Measurements from ENCODE around the gene SUPV3L1. TPM values are rescaled to one million over a fixed set of nuclear protein-coding genes. Genes with fewer than 3 reads are reported as not detected.

SUPV3L1 gene
- total RNA-seq, 3 donors from 2014 or later, result 62.3 to 70.0 (median 63.0) TPM

DNA sequence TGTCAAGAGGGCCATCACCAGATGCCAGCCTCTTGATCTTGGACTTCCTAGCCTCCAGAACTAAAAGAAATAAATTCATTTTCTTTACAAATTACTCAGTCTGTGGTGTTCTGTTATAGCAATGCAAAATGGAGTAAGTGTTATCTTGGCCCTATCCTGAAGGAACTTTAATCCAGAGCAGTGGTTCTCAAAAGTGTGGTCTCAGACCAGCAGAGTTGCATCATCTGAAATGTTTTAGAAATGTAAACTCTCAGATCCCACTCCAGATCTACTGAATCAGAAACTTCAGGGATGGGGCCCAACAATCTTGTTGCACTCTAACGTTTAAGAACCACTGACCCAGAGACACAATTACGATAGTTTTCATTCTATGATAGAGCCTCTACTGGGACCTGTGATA, 3.2 kb upstream of the SUPV3L1 start:
- Mint-ChIP-seq H3K4me1 (ENCODE audit: low read depth) (peaks cover 22% of the 10 kb centered on the region), H3K27me3 (ENCODE audit: low read depth) (no peaks in the 10 kb centered on the region), H3K4me3 (no peak overlapping the region), H3K9me3 (no peaks in the 10 kb centered on the region), H3K36me3 (ENCODE audit: insufficient read depth) (peaks cover 4% of the 10 kb centered on the region)
- no peak for ATAC-seq
- no peak for DNase-seq

- H3K27me3 Mint-ChIP-seq (ENCODE audit: low read depth), result no peaks in the 10 kb centered on the region
- H3K36me3 Mint-ChIP-seq (ENCODE audit: insufficient read depth), result peaks cover 8% of the 10 kb centered on the region
- ATAC-seq, result peak; percentile 19 to 26
- peak; percentile 8 for DNase-seq
- no peaks in the 10 kb centered on the region for H3K9me3 Mint-ChIP-seq
- peak overlapping the region; percentile 94 for H3K4me3 Mint-ChIP-seq
- peaks cover 35% of the 10 kb centered on the region for H3K4me1 Mint-ChIP-seq (ENCODE audit: low read depth)
Observed at GRCh38 chr10:69179089-69179742, 818 bp upstream of the SUPV3L1 start.

DNA sequence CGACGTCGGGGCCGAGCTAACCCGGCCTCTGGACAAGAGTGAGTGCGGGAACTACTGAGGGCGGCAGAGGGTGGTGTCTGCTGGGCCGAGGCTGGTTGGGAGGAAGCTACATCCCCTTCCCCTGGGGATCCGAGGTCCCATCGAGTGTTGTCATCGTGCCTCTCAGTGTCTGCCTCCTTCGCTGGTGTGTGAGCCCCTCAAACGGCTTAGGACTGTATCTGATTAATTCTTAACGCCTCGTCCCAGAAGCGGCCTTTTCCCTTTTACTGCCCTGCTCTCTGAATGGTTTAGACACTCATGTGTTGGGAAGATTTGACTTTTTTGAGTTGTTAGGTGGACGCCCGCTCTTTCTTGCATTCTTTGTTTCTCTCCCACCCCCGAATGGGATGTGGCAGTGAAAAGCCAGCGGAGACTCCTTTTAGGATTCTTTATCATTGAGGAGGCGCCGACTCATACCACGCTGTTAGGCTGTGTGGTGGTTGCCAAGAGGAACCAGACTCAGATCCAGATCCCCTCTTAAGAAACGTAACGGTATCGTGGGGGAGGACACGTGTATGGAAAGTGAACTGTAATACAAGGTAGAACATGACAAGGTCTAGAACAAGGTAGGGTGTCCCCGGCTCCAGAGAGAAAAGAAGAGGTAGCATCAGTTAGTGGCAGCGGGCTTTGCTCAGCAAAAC, 631 bp downstream of the SUPV3L1 start:
- H3K27me3 Mint-ChIP-seq (ENCODE audit: low read depth), result no peaks in the 10 kb centered on the region
- H3K36me3 Mint-ChIP-seq (ENCODE audit: insufficient read depth), result peaks cover 12% of the 10 kb centered on the region
- peak overlapping the region; percentile 94 for H3K4me3 Mint-ChIP-seq
- H3K4me1 Mint-ChIP-seq (ENCODE audit: low read depth), result peaks cover 45% of the 10 kb centered on the region
- ATAC-seq, result peak; percentile 42 to 45
- H3K9me3 Mint-ChIP-seq, result no peaks in the 10 kb centered on the region
- DNase-seq, result no peak

- Mint-ChIP-seq H3K9me3 (no peaks in the 10 kb centered on the region), H3K36me3 (ENCODE audit: insufficient read depth) (peaks cover 16% of the 10 kb centered on the region), H3K4me3 (peak overlapping the region; percentile 94), H3K4me1 (ENCODE audit: low read depth) (peaks cover 47% of the 10 kb centered on the region), H3K27me3 (ENCODE audit: low read depth) (no peaks in the 10 kb centered on the region)
- DNase-seq (no peak), ATAC-seq (no peak)
Observed at GRCh38 chr10:69181433-69181832, 1.4 kb downstream of the SUPV3L1 start.

DNA sequence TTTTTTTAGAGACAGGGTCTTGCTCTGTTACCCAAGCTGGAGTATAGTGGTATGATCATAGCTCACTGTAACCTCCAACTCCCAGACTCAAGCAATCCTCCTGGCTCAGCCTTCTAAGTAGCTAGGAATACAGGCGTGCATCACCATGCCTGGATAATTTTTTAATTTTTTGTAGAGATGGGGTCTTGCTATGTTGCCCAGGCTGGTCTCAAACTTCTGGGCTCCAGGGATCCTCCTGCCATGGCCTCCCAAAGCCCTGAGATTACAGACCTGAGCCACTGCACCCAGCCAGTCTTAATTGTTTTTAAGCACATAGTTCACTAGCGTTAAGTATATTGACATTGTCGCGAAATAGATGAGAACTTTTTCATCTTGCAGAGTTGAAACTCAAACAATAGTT, 2.0 kb downstream of the SUPV3L1 start:
- Mint-ChIP-seq H3K4me1 (ENCODE audit: low read depth) (peaks cover 48% of the 10 kb centered on the region), H3K36me3 (ENCODE audit: insufficient read depth) (peaks cover 17% of the 10 kb centered on the region), H3K27me3 (ENCODE audit: low read depth) (no peaks in the 10 kb centered on the region), H3K4me3 (peak overlapping the region; percentile 27), H3K9me3 (no peaks in the 10 kb centered on the region)
- no peak for ATAC-seq
- DNase-seq, result no peak

DNA sequence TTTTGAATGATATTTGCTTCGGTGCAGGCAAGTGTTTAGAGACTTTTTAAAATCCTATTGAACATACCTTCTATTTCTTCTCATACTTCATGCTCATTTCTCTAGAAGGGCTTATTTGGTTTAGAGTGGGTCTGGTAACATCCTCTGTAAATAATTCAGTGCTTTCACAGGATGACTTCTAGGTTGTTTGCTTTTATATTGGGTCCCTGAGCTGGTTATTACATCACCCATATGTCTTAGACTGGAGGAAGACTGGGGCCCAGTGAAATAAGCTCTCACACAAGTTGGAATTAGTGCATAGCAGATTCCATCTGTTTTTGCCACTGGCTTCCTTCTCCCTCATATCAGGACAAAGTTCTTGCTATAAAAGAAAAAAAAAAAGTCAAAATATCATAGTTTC, 6.5 kb downstream of the SUPV3L1 start:
- Mint-ChIP-seq H3K9me3 (no peaks in the 10 kb centered on the region), H3K36me3 (ENCODE audit: insufficient read depth) (peaks cover 30% of the 10 kb centered on the region), H3K27me3 (ENCODE audit: low read depth) (no peaks in the 10 kb centered on the region), H3K4me1 (ENCODE audit: low read depth) (peaks cover 28% of the 10 kb centered on the region), H3K4me3 (no peak overlapping the region)
- DNase-seq, result no peak
- no peak for ATAC-seq

GRCh38 chr10:69201045-69201444, 21.0 kb downstream of the SUPV3L1 start:
- Mint-ChIP-seq H3K9me3 (no peaks in the 10 kb centered on the region), H3K4me1 (ENCODE audit: low read depth) (peaks cover 11% of the 10 kb centered on the region), H3K27me3 (ENCODE audit: low read depth) (no peaks in the 10 kb centered on the region), H3K36me3 (ENCODE audit: insufficient read depth) (peaks cover 31% of the 10 kb centered on the region), H3K4me3 (no peak overlapping the region)
- ATAC-seq, result no peak
- DNase-seq, result no peak

DNA sequence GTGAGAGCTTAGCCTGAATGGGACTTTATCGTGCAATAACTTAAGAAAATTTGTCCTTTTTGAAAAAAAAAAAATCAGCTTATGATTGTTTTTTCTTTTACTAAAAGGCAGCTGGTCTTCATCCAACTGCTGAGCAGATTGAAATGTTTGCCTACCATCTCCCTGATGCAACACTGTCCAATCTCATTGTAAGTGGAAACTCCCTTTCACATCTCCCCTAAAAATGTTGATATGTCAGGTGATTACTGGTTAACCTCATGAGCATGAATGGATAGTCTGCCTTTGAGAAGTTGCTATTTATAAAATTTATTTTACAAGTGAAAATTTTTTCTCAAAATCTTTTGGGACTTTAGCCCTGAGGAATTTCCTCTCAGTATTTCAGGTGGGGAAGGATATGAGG, 22.3 kb downstream of the SUPV3L1 start:
- H3K4me1 Mint-ChIP-seq (ENCODE audit: low read depth), result peaks cover 15% of the 10 kb centered on the region
- DNase-seq, result no peak
- H3K4me3 Mint-ChIP-seq, result no peak overlapping the region
- H3K36me3 Mint-ChIP-seq (ENCODE audit: insufficient read depth), result peaks cover 33% of the 10 kb centered on the region
- no peak for ATAC-seq
- no peaks in the 10 kb centered on the region for H3K27me3 Mint-ChIP-seq (ENCODE audit: low read depth)
- no peaks in the 10 kb centered on the region for H3K9me3 Mint-ChIP-seq

- Mint-ChIP-seq H3K36me3 (ENCODE audit: insufficient read depth) (peaks cover 30% of the 10 kb centered on the region), H3K4me3 (no peak overlapping the region), H3K4me1 (ENCODE audit: low read depth) (peaks cover 12% of the 10 kb centered on the region), H3K27me3 (ENCODE audit: low read depth) (no peaks in the 10 kb centered on the region), H3K9me3 (no peaks in the 10 kb centered on the region)
- DNase-seq, result no peak
- ATAC-seq, result no peak
Observed at GRCh38 chr10:69208761-69209160, 28.7 kb downstream of the SUPV3L1 start.

DNA sequence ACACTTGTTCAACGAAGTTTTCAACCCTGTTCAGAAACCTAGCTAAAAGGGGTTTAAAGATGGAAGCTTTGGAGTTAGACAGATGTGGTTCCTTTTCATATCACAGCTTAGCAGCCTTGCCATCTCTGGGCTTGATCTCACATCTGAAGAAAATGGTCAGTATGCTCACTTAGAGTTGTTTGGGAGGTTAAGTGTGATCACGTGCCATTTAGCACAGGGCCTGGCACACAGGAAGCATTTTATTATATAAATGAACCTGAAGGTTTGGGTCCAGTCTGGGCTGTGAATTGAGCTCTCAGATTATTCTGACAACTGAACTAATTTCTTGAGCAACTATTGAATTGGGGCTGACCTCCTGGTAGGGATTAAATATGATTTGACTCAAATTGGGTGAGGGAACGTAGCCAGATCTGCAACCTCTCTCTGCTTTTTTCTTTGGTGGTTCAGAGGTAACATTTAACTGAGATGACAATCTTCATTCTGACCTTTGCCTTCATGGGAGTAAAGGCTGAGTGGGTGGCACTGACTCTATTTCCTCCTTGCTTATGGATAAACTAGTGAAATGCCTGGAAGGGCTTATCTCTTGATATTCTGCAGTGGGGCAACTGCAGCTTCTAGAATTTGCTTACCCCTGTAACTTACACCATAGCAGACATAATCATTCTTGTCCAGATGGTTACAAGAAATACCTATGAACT, 29.9 kb downstream of the SUPV3L1 start:
- Mint-ChIP-seq H3K4me1 (ENCODE audit: low read depth) (peaks cover 19% of the 10 kb centered on the region), H3K4me3 (no peak overlapping the region), H3K27me3 (ENCODE audit: low read depth) (no peaks in the 10 kb centered on the region), H3K36me3 (ENCODE audit: insufficient read depth) (peaks cover 29% of the 10 kb centered on the region), H3K9me3 (no peaks in the 10 kb centered on the region)
- DNase-seq (no peak), ATAC-seq (no peak)

- Mint-ChIP-seq H3K4me1 (ENCODE audit: low read depth) (peaks cover 23% of the 10 kb centered on the region), H3K36me3 (ENCODE audit: insufficient read depth) (peaks cover 22% of the 10 kb centered on the region), H3K27me3 (ENCODE audit: low read depth) (no peaks in the 10 kb centered on the region), H3K4me3 (no peak overlapping the region), H3K9me3 (no peaks in the 10 kb centered on the region)
- ATAC-seq, result no peak
- no peak for DNase-seq
Observed at GRCh38 chr10:69211104-69211503, 31.1 kb downstream of the SUPV3L1 start.

DNA sequence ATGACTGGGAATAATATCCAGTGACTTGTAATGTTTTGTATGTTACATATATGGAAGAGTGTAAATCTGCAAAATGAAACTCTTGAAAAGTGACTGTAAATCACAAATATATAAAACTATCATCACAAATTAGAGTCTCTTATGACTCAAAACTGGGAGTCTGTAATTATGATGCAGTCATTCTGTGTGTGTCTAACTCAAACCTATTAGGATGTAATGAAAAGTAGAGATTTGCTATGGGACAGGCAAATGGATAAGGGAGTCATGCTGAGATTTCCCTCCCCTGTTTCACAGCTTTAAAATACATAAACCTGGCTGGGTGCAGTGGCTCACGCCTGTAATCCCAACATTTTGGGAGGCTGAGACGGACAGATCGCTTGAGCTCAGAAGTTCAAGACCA, 31.5 kb downstream of the SUPV3L1 start:
- H3K4me1 Mint-ChIP-seq (ENCODE audit: low read depth), result peaks cover 19% of the 10 kb centered on the region
- DNase-seq, result no peak

GRCh38 chr10:69213591-69214311, 33.7 kb downstream of the SUPV3L1 start:
- Mint-ChIP-seq H3K27me3 (ENCODE audit: low read depth) (no peaks in the 10 kb centered on the region), H3K9me3 (no peaks in the 10 kb centered on the region), H3K36me3 (ENCODE audit: insufficient read depth) (peaks cover 6% of the 10 kb centered on the region), H3K4me3 (no peak overlapping the region), H3K4me1 (ENCODE audit: low read depth) (peaks cover 19% of the 10 kb centered on the region)
- ATAC-seq (no peak), DNase-seq (no peak)

More for the DNA sequence above, 31.5 kb downstream of the SUPV3L1 start:
- H3K36me3 Mint-ChIP-seq (ENCODE audit: insufficient read depth), result peaks cover 18% of the 10 kb centered on the region
- no peak for ATAC-seq
- no peak overlapping the region for H3K4me3 Mint-ChIP-seq
- no peaks in the 10 kb centered on the region for H3K27me3 Mint-ChIP-seq (ENCODE audit: low read depth)
- H3K9me3 Mint-ChIP-seq, result no peaks in the 10 kb centered on the region

DNA sequence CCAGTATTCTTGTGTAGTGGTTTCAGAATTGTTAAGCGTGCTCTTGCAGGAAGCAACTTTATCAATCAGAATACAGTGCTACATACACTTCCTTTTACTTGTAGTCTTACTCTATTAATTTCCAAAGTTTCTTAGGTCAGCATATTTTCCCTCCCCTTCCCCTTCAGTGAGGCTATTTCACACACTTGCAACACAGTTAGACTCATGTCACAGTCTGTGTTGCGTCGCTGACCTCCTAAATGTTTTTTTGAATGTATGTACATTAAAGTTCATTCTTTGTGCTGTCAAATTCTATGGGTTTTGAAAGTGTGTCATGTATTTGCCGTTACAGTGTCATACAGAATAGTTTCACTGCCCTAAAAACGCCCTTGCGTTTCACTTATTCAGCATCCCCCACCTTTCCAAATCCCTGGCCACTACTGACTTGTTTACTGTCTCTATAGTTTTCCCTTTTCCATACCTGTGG, 34.7 kb downstream of the SUPV3L1 start:
- Mint-ChIP-seq H3K36me3 (ENCODE audit: insufficient read depth) (no peaks in the 10 kb centered on the region), H3K9me3 (no peaks in the 10 kb centered on the region), H3K4me1 (ENCODE audit: low read depth) (peaks cover 19% of the 10 kb centered on the region), H3K4me3 (no peak overlapping the region), H3K27me3 (ENCODE audit: low read depth) (no peaks in the 10 kb centered on the region)
- ATAC-seq (peak in 1 of 2 donors; percentile 53), DNase-seq (no peak)
